IPS-18a (cell line): ENCODE data around the gene PPP1R13B.

ENCODE experiments used
- H3K27ac ChIP-seq: one replicate; pipeline ENCODE4 v1.5.1; 2013; ENCODE audit warnings: low read length
- H3K27me3 ChIP-seq: one replicate; pipeline ENCODE4 v1.6.1; 2013; ENCODE audit warnings: mild to moderate bottlenecking, low read length; ENCODE audit not compliant: control insufficient read depth, insufficient read depth
- H3K36me3 ChIP-seq: one replicate; pipeline ENCODE4 v1.6.1; 2013; ENCODE audit warnings: low read depth, low read length; ENCODE audit not compliant: control insufficient read depth
- H3K4me1 ChIP-seq: one replicate; pipeline ENCODE4 v1.6.1; 2013; ENCODE audit warnings: low read depth, low read length; ENCODE audit not compliant: control insufficient read depth
- H3K4me3 ChIP-seq: one replicate; pipeline ENCODE4 v1.5.1; 2013; ENCODE audit warnings: low read length
- H3K9ac ChIP-seq: one replicate; pipeline ENCODE4 v1.6.1; 2013; ENCODE audit warnings: mild to moderate bottlenecking, low read length, moderate library complexity
- H3K9me3 ChIP-seq: one replicate; pipeline ENCODE4 v1.6.1; 2013; ENCODE audit warnings: low read depth, low read length; ENCODE audit not compliant: control insufficient read depth

PPP1R13B gene

DNA sequence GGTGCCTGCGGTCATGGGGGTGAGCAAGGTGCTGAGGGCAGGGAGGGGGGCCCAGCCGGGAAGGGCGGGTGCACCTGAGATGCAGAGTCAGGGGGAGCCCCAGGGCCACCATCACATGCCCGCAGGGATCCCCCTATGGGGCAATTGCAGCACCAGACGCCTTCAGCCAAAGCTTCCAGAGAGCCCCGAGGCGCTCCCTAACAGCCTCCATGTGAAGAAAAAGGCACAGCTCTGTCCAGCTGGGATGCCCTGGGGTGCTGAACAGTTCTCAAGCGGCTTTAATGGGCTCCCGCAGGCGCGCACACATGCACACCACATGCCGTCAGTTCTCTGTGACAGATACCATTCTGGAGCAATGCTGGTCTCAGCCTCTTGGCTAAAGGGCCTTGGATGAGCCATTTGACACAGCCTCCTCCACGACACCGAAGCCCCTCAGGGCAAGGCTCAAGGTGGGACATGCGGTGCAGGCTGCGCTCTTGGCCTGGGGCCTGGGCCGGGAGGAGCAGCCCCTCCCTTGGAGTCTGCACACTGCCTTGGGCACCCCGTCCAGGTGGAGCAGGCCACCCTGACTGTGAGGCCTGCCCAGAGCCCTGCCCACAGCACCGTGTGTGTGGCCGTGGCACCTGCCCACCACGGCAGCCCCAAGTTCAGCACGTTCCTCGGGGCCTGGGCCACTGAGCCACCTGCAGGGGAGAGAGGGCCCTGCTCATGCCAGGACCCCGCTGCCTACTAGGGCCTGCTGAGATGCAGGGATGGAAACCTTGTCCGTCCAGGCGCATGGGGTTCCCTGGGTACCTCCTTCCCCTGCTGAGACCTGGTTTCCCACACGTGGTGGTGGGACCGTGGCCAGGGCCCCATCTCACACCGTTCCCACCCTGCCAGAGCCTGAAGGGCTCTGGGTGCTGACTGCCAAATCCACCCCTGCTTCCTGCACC, 139.8 kb downstream of the PPP1R13B start:
- Histone ChIP-seq H3K4me3 (no peak overlapping the region), H3K36me3 (peaks cover 53% of the 10 kb centered on the region), H3K27ac (no peak overlapping the region), H3K9ac (no peak overlapping the region), H3K27me3 (no peaks in the 10 kb centered on the region), H3K9me3 (no peaks in the 10 kb centered on the region), H3K4me1 (peaks cover 7% of the 10 kb centered on the region)

GRCh38 chr14:103706551-103707328, 140.6 kb downstream of the PPP1R13B start:
- Histone ChIP-seq H3K4me3 (no peak overlapping the region), H3K36me3 (peaks cover 62% of the 10 kb centered on the region), H3K4me1 (peaks cover 7% of the 10 kb centered on the region), H3K27me3 (no peaks in the 10 kb centered on the region), H3K27ac (no peak overlapping the region), H3K9me3 (no peaks in the 10 kb centered on the region), H3K9ac (no peak overlapping the region)

- Histone ChIP-seq H3K4me3 (no peak overlapping the region), H3K9me3 (no peaks in the 10 kb centered on the region), H3K9ac (no peak overlapping the region), H3K36me3 (peaks cover 63% of the 10 kb centered on the region), H3K27ac (no peak overlapping the region), H3K27me3 (no peaks in the 10 kb centered on the region), H3K4me1 (peaks cover under 1% of the 10 kb centered on the region)
Measured at GRCh38 chr14:103705504-103706284, 141.7 kb downstream of the PPP1R13B start.

DNA sequence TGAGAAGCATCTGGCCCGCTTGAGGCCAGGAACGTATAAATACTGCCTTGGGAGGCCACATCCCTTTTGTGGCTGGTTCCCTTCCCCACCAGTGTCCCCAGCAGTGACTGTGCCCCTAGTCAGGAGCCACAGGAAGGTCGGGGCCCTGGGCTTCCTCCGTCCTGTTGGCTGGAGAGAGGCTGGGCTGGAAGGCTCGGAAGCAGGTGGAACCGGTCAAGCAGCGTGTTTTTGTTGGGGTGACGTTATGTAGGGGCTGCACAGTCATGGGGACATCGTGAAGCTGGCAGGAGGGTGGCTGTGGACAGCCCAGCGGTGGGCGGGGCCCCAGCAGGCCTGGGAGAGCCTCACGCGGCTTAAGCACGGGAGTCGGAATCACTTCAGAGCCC, 142.3 kb downstream of the PPP1R13B start:
- Histone ChIP-seq H3K9me3 (no peaks in the 10 kb centered on the region), H3K36me3 (peaks cover 64% of the 10 kb centered on the region)

DNA sequence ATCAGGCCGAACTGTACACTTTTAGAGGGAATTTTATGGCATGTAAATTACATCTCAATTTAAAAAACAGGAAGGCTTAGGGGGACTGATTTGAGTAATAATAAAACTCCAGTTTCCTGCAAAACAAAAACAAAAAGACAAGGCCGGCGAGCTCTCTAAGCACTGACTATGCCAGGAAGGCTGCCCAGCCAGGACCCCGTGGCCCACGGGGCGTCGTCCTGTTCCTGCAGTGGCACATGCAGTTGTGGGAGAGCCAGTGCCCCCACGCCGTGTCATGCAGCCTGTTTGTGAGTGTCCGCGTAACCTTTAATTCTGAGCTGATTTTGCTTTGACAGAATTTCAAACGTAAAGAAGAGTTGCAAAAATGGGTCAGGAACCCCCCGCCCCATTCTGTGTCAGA, 142.7 kb downstream of the PPP1R13B start:
- H3K9ac ChIP-seq, result no peak overlapping the region
- no peaks in the 10 kb centered on the region for H3K9me3 ChIP-seq
- peaks cover 62% of the 10 kb centered on the region for H3K36me3 ChIP-seq
- H3K4me3 ChIP-seq, result no peak overlapping the region
- no peaks in the 10 kb centered on the region for H3K27me3 ChIP-seq
- no peak overlapping the region for H3K27ac ChIP-seq
- no peaks in the 10 kb centered on the region for H3K4me1 ChIP-seq

More for the DNA sequence above, 142.3 kb downstream of the PPP1R13B start:
- Histone ChIP-seq H3K27me3 (no peaks in the 10 kb centered on the region), H3K9ac (no peak overlapping the region), H3K4me1 (no peaks in the 10 kb centered on the region), H3K4me3 (no peak overlapping the region), H3K27ac (no peak overlapping the region)

GRCh38 chr14:103703433-103704385, 143.7 kb downstream of the PPP1R13B start:
- no peaks in the 10 kb centered on the region for H3K4me1 ChIP-seq
- no peak overlapping the region for H3K4me3 ChIP-seq
- peaks cover 56% of the 10 kb centered on the region for H3K36me3 ChIP-seq
- H3K9ac ChIP-seq, result no peak overlapping the region
- no peak overlapping the region for H3K27ac ChIP-seq
- no peaks in the 10 kb centered on the region for H3K9me3 ChIP-seq
- H3K27me3 ChIP-seq, result no peaks in the 10 kb centered on the region

DNA sequence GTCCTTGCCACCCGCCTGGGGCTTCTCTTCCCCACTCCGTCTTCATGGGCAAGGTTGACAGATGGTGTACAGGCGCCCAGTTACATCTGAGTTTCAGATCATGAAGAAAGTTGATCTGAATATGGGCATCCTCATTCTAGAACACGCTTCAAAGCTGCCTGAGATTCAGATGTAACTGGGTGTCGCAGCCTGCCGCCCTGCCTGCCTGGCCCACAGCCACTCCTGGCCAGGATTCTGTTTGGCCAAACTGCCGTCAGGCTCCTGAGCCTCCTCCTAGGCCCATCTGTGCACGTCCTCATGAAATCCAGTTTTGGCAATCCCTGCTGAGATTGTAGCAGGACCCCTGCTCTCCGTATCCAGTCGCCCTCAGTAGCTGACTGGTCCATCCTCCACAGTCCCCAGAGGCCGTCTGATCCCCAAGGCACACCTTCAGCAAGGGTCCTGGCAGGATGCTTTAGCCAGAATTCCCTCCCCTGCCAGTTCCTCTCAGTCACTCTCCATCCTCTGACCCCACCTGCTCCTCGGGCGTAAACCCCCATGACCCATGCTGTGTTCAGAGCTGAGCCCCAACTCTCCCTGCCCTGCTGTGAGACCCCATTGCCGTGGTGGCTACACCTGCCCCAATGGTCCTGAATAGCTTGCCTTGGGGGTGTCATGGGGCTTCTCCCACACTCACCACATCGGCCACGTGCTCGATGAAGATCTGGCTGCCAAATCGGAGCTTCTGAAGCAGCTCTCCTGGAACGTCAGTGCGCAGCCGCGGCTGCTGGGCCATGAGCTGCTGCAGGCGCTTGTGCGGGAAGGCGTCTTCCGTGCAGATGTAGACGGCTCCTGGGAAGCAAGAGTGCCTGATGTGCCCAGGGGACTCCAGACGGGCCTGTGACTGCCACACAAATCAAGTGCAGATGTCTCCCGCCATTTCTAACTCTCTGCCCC, 144.6 kb downstream of the PPP1R13B start:
- no peak overlapping the region for H3K9ac ChIP-seq

DNA sequence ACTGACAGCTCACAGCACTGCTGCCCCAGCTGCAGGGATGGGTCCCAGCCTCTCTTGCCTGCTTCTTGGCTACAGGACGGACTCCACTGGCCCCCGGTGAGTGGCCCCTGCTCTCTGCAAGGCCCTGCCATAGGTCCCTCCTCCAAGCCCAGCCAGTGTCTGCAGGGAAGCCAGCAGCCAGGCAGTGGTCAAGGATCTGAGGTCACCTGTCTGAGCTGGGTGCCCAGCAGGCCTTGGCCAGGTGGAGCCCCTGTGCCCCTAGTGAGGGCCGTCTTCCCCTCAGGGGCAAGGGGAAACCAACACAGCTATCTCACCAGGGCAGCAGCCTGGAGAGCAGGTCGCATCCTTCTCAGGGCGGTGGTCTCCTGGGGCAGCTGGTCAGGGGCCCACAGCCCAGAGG, 145.3 kb downstream of the PPP1R13B start:
- no peak overlapping the region for H3K9ac ChIP-seq
- H3K27ac ChIP-seq, result no peak overlapping the region
- peaks cover 45% of the 10 kb centered on the region for H3K36me3 ChIP-seq
- no peak overlapping the region for H3K4me3 ChIP-seq
- H3K4me1 ChIP-seq, result no peaks in the 10 kb centered on the region
- no peaks in the 10 kb centered on the region for H3K9me3 ChIP-seq
- H3K27me3 ChIP-seq, result no peaks in the 10 kb centered on the region

More for the DNA sequence above, 144.6 kb downstream of the PPP1R13B start:
- no peak overlapping the region for H3K27ac ChIP-seq
- no peaks in the 10 kb centered on the region for H3K9me3 ChIP-seq
- no peak overlapping the region for H3K4me3 ChIP-seq
- peaks cover 47% of the 10 kb centered on the region for H3K36me3 ChIP-seq
- H3K27me3 ChIP-seq, result no peaks in the 10 kb centered on the region
- H3K4me1 ChIP-seq, result no peaks in the 10 kb centered on the region

GRCh38 chr14:103700753-103701490, 146.5 kb downstream of the PPP1R13B start:
- Histone ChIP-seq H3K36me3 (peaks cover 39% of the 10 kb centered on the region), H3K4me1 (no peaks in the 10 kb centered on the region), H3K9ac (no peak overlapping the region), H3K4me3 (no peak overlapping the region), H3K27ac (no peak overlapping the region), H3K9me3 (no peaks in the 10 kb centered on the region), H3K27me3 (no peaks in the 10 kb centered on the region)
